Activated gamma-delta T cell treated with Interleukin-2 at 50 U/mL for 16 hours (primary cell): ENCODE data around the gene CNTN5.
"Not testable (repeated sequence)": the region's sequence is repeated elsewhere in the genome, so short reads cannot be mapped to it uniquely, and the experiment has no call there.

Experiments used
- DNase-seq: peaks from one replicate; pipeline ENCODE4 v3.0.0-alpha.2; 2020

Gene CNTN5

DNA sequence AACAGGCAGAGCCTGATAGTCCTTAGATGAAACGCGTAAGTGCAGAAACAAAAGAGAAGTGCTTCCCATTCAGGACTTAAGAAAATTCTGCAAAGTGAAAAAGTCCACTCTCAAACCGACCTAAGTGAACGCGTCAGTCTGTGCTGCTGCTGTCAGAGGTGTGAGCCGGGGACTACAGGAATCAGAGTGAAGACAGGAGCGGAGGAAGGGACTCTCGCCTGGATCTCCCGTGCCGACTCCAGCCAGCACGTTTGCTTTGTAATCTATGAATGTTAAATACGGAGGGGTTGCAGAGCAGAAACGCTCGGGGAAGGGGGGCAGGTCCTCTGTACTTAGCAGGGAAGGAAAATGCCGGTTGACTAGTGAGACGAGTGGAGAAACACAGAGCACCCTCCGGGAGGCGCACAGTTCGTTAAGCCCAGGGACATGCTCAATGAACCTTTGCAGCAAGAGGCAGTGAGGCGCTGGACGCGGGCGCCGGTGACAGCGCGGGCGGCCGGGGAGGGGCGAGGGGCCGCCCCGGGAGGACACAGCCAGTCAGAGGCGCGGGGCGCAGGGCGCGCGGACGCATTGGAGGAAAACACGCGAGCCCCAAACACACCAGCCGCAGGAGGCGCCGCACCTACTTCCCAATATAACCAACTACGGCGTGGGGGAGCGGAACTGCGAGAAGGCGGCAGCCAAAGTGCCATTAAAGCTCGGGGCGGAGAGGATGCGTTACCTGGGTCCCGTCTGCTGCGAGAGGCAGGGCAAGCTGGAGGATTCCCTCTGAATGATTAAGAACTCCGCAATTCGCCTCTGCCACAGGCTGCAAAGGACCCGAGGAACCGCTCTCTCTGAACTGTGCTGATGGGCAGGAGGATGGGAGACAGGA is at the start of gene CNTN5:
CNTN5 (plus strand) TSS at position 598 of the 874 bp plus-strand sequence.
- DNase-seq: no peak

DNA sequence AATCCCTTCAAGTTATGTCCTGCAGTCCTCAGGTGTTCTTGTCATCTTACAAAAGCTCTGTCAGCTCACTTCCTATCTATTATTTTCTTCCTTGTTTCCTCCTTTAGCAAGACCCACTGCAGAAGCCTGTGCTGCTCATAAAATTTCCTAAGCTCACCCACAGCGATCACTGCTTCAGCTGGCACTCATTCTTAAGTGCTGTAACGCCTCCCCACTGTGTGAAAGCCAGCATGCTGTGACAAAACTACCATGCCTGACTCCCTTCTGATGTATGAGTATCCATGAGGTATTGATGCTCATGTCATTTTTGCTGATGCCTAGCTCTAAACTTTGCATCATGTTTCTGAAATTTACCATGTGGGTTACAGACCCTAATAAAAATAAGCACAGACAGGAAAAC is 41.5 kb upstream of the CNTN5 start:
- DNase-seq: no peak

DNA sequence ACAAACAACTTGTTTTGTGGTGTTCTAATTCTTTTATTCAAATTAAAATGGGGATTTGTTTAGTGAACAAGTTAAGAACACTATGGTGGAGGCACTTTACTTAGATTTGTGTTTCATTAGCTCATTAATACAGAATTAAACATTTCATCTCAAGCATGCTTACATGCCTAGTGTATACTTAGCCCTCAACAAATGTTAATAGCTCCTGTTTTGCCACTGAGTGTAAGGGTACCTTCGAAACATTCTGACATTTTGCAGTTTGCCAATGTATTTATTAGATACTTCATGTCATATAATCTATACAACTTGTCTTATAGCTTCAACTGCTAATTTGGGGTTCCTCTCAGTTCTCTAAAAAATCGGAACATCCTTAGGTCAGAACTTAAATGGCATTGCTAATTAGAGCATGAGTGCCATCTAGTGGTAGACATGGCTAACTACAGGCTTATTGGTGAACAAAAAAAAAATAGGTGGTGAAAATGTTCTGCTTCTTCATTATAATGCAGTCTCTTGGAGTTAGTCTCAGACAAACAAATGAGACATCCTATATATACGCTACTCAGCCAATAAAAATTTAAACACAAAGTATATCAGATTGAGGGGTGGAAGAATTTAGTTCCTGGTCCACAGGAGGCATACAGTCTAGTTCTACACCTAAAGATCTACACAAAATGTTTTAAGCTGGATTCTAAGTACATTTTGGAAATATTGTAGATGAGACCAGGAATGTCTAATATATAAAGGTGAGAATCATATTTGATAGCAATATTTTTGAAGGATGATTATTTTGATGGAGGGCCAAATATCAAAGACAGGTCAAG is 4.9 kb upstream of the CNTN5 start:
- DNase-seq: no peak

DNA sequence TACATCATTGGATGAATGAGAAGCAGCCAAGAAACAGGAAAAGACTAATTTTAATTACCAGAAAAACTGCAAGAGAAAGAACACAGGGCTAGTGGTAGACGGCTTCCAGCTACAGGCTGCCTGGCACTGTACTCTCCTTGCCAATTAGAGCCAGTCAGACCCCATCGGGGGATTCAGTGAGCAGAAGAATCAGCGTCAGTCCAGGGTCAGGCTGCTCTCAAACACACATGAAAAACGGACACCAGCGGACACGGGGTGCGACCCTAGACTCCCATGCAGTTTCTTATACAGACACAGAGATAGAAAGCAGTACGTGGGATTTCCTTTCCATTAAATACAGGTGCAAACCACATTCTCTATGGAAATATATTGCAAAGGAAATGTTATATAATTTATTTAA is 1.1 kb upstream of the CNTN5 start:
- DNase-seq: no peak

DNA sequence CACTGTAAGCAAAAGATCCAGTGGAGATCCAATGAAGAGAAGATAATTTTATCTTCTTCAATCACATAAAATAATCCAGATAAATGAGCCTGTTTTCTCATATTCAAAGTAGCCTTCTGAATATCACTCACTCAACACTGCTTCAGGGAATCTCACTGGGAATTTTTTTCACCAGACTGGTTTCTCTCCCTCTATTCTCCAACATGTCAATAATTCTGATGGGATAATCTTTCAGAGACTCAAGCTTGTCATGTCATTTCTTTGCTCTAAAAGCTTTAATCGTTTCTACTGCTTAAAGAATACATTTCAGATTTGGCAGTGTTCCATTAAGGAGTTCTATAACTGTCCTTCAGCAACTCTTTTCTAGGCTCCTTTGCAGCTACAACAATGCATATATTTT is 16.3 kb downstream of the CNTN5 start:
- no peak for DNase-seq

DNA sequence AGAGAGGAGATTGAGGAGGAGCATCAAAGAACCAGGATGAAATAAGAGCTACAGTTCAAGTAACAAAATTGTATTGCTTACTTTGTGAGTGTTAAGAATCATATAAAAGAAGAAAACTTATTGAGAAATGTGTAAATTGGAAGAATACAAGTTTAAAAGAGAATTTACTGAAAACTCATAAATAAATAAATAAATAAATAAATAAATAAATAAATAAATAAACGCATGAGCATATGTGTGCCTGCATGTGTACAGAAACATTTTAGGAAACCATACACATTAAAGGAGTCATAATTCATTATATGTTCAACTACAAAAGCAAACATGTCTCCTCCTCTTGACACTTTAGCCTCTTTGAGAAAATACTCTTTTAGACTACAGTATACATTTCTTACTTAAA is 42.6 kb downstream of the CNTN5 start:
- DNase-seq: no peak

GRCh38 chr11:99065121-99065520 is 44.4 kb downstream of the CNTN5 start:
- DNase-seq: no peak

DNA sequence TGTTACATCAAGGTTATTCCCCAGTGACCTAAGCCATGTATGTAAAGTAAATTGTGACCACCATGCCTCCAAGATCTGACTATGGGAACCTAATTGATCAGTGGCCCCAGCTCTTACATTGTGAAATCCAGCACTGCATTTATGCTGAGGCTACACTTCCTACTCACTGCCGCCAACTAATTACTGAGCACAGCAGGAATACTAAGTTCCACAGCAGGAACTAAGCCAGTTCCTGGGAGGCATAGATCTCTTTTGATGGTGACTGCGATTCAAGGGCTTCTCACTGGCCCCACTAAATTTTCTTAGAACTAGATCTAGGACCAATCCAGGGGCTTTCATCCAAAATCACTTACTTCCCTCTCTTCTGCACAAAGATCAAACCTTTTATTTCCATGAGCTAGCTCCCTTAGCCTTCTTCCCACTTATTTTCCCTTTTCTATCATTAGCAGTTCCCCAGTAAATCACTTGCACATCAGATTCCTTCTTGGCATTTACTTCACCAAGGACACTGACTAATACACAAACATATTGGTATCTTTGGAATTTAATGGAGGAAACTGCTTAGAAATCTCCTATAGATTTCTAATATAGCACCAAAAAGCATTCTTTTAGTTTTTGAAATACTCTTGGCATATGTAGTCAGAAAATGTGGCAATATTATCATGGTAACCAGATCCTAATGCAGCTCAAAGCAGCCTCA is 46.0 kb downstream of the CNTN5 start:
- no peak for DNase-seq

GRCh38 chr11:99068832-99069231 is 48.1 kb downstream of the CNTN5 start:
- no peak for DNase-seq

DNA sequence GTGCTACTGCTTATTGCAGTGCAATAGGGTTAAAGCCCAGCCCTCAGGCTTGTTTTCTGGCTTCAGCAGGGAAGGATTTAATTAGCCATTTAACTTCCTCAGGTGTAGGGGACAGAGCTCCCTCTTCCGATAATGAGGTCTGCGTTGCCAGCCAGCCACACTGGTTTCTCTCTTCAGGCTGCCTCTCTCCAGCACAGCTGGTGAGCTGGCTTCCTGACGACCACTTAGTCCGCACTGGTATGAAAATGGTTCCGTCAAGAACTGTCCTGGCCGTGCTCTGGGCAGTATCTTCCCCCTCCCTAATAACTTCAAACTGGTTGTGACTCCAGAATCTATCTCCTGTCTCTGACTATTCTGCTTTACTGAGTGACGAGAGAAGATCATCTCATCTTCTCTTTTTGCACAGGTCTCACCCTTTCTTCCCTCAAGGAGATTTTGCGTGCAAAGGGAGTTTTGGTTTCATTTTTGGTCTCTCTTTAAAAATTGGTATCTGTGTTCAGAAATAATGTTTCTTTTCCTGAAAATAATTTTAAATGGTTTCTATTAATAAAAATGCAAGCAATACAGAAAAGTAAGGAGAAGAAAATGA is 49.2 kb downstream of the CNTN5 start:
- no peak for DNase-seq

DNA sequence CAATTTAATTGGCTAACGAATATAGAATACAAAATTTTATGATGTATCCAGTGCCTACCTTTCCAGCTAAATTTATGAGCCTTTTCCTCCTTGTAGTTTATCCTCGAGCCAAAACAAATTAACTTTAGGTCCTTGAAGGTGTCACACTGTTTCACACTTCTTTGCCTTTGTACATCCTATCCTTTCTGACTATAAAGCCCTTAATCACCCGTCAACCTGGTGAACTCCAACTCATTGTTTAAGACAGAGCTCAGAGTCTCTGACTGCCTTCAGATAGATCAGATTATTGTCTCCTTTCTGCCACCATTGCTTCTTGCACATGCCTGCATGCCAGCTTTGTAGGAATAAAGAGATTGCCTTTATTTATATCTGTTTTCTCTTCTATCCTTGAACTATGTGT is 58.8 kb downstream of the CNTN5 start:
- DNase-seq: no peak

DNA sequence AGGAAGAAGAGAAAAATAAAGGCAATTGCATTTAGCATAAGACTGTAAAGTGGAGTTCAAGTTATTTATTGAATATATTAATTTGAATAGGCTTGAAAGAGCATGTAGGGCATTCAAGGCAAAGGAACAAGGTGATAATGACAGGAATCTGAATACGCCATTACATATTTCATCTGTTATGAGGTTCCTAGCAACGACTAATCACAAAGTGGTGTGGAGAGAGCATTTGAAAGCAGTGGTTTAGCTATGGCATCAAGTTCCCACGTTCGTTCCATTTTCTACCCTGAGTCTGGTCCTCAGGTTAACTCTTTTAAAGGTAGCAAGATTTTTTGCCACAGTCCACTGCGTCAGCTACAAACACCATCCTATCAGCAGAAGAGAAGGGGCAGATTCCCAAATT is 59.4 kb downstream of the CNTN5 start:
- no peak for DNase-seq

DNA sequence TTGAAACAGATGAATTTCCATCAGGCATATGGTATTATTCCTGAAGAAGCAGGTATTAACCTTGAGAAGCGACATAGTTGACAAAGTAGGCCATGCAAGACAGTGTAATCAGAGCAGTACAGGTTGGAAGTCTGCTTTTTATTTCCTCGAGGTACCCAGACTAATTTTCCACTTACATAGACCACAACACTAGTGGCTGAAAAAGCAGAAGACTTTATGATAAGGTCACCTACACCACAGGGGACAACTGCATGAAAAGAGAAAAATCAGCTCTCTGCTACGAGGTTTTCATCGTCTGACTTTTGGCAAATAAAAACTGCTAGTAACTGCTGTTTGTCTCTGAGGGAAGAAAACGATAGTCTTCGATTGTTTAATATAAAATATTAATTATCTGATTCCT is 77.5 kb downstream of the CNTN5 start:
- DNase-seq: no peak

GRCh38 chr11:99098751-99099150 is 78.0 kb downstream of the CNTN5 start:
- no peak for DNase-seq

DNA sequence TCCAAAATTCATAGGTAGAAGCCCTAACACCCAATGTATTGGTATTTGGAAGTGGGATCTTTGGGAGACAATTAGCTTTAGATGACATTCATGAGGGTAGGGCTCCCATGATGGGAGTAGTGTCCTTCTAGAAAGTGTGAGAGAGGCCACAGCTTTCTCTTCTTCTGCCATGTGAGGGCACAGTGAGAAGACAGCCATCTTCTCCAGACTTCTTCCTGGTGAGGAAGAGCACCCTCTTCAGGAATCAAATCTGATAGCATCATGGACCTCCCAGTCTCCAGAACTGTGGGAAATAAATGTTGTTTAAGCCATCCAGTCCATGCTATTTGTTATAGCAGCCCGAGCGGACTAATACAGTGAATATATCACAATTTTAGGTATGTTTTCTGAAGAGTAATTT is 96.9 kb downstream of the CNTN5 start:
- DNase-seq: no peak

GRCh38 chr11:99133862-99134261 is 113.1 kb downstream of the CNTN5 start:
- not testable (repeated sequence) for DNase-seq

DNA sequence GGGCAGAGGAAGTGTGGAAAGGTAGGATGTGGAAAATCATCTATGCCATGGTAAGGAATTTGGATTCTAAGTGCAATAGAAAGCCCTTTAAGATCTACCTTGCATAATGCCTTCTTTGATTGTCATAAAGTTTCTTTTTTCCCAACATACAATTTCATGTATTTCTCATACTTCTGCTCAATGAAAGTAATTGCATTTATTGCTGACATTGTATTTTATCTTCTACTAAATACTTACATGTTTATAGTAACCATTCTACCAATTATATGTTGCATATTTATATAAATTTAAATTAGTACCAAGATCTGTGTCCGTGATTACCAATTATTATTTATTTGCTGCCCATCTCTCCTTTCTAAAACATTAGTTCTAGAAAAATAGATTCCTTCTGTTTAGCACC is 114.8 kb downstream of the CNTN5 start:
- no peak for DNase-seq

GRCh38 chr11:99142237-99142636 is 121.5 kb downstream of the CNTN5 start:
- no peak for DNase-seq

DNA sequence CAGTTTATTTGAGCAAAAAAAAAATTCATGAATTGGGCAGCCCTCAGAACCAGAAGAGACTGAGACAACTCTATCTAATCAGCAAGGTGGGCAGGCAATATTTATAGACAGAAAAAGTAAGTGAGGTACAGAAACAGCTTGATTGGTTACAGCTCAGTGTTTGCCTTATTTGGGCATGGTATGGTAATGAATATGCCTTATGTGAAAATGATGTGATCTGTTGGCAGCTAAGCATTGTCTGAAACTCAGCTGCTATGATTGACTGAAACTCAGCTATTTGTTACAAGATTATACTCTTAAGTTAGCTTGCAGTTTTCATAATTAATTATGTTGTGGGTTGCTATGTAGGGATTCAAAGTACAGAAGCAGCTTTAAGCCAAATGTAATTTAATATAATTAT is 127.6 kb downstream of the CNTN5 start:
- DNase-seq: no peak

GRCh38 chr11:99154277-99154676 is 133.5 kb downstream of the CNTN5 start:
- DNase-seq: no peak

GRCh38 chr11:99160447-99160846 is 139.7 kb downstream of the CNTN5 start:
- DNase-seq: no peak

- DNase-seq: no peak
Measured at GRCh38 chr11:99162819-99163218, 142.1 kb downstream of the CNTN5 start.

GRCh38 chr11:99170591-99170990 is 149.8 kb downstream of the CNTN5 start:
- DNase-seq: no peak
